HG03097 (cell line): Measurements from ENCODE around the gene PCDHB12.
"Not testable (repeated sequence)": the region's sequence is repeated elsewhere in the genome, so short reads cannot be mapped to it uniquely, and the experiment has no call there.

Experiments used
- ATAC-seq: cut with Tn5 transposase; IDR thresholded peaks from one replicate; pipeline ENCODE4 v1.9.1; 2021; ENCODE audit not compliant: unreplicated experiment, low FRiP score

PCDHB12 gene

DNA sequence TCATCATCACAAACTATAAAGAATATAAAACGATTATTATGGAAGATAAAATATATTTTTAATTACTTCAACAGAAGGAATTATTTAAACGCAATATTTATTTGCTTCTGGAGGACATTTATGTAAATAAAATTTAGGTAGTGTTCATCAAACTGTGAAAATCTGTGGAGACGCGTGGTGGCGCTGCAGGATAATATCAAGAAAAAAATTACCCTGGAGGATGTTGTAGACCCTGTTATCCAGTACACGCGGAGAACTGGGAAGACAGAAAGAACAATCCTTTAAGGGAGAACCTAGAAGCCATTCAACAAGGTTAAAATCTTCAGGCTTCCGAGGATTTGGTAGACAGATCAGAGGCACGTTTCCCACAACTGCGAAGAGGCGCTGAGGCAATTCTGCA is at the start of gene PCDHB12:
Gene PCDHB12 (plus strand): TSS at position 242 of the 400 bp plus-strand sequence. CDS start 189 bp downstream, outside the sequence.
- no peak for ATAC-seq

DNA sequence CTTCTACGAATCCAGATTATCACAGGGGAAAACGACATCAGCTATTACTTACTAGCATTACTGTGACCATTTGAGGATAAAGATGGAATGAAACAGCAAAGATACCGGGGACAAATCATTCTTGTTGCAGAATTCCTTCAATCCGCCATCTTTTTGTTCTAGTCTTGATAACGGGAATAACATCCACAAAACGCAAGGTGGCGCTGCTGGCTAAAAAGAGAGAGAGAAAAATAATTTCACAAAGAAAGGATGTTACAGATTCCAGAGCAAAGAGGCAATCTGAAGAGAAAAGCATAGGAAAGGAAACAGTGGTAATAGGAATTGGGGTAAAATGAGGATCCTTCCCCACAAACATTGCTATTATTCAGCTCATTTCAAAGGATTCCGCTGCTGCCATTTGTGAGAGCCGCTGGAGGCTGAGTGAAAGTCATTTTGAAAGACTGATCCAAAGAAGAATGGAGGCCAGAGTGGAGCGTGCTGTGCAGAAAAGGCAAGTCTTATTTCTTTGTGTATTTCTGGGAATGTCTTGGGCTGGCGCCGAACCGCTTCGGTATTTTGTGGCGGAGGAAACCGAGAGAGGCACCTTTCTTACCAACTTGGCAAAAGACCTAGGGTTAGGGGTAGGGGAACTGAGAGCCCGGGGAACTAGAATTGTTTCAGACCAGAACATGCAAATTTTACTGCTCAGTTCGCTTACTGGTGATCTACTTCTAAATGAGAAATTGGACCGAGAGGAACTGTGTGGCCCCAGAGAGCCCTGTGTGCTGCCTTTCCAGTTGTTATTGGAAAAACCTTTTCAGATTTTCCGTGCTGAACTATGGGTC is 35.9 kb upstream of the PCDHB12 start, which contains the start of gene PCDHB7:
Gene PCDHB7 (plus strand): TSS at position 264 of the 824 bp plus-strand sequence. CDS start 192 bp downstream, at position 456.
- no peak for ATAC-seq

DNA sequence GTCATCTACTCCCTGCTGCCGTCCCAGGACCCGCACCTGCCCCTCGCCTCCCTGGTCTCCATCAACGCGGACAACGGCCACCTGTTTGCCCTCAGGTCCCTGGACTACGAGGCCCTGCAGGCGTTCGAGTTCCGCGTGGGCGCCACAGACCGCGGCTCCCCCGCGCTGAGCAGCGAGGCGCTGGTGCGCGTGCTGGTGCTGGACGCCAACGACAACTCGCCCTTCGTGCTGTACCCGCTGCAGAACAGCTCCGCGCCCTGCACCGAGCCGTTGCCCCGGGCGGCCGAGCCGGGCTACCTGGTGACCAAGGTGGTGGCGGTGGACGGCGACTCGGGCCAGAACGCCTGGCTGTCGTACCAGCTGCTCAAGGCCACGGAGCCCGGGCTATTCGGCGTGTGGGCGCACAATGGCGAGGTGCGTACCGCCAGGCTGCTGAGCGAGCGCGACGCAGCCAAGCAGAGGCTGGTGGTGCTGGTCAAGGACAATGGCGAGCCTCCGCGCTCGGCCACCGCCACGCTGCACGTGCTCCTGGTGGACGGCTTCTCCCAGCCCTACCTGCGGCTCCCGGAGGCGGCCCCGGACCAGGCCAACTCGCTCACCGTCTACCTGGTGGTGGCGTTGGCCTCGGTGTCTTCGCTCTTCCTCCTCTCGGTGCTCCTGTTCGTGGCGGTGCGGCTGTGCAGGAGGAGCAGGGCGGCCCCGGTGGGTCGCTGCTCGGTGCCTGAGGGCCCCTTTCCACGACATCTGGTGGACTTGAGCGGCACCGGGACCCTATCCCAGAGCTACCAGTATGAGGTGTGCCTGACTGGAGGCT is 34.0 kb upstream of the PCDHB12 start:
- ATAC-seq: not testable (repeated sequence)

DNA sequence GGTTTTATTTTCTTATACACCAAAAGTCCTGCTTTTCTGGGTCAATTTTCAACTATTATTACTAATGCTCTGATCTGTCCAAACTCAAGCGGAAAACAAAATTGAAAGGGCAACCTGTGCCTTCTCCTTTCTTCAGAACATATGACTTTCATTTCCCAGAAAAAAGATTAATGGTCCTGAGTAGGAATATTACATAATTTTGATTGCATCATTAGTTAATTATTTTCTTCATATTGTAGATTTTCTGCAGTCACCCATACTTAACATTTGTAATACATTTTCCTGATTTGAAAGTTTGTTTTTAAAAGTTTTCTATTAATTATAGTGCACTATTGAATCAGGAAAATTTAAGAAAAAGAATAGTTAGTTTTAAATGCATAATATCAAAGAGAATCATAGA is 32.6 kb upstream of the PCDHB12 start:
- ATAC-seq: no peak

DNA sequence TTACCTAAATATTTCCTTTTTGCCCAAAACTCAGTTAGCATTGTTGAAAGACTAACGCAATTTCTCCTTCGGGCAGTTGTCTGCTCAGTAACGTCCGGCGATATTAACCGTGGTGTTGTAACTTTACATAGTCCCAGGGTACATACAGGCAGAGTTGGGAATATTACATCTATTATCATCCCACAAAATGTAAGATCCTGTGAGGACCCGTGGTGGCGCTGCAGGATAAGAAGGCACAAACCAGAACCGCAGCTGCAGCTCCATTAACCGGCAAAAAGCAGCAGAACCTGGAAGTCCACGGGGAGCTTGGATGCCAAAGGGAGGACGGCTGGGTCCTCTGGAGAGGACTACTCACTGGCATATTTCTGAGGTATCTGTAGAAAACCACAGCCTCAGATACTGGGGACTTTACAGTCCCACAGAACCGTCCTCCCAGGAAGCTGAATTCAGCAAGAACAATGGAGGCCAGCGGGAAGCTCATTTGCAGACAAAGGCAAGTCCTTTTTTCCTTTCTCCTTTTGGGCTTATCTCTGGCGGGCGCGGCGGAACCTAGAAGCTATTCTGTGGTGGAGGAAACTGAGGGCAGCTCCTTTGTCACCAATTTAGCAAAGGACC is 30.8 kb upstream of the PCDHB12 start, which contains the start of gene PCDHB8:
Gene PCDHB8 (plus strand): TSS at position 214 of the 615 bp plus-strand sequence. CDS start 245 bp downstream, at position 459.
- not testable (repeated sequence) for ATAC-seq

DNA sequence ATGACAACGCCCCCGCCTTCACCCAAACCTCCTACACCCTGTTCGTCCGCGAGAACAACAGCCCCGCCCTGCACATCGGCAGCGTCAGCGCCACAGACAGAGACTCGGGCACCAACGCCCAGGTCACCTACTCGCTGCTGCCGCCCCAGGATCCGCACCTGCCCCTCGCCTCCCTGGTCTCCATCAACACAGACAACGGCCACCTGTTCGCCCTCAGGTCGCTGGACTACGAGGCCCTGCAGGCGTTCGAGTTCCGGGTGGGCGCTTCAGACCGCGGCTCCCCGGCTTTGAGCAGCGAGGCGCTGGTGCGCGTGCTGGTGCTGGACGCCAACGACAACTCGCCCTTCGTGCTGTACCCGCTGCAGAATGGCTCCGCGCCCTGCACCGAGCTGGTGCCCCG is 29.1 kb upstream of the PCDHB12 start:
- not testable (repeated sequence) for ATAC-seq

DNA sequence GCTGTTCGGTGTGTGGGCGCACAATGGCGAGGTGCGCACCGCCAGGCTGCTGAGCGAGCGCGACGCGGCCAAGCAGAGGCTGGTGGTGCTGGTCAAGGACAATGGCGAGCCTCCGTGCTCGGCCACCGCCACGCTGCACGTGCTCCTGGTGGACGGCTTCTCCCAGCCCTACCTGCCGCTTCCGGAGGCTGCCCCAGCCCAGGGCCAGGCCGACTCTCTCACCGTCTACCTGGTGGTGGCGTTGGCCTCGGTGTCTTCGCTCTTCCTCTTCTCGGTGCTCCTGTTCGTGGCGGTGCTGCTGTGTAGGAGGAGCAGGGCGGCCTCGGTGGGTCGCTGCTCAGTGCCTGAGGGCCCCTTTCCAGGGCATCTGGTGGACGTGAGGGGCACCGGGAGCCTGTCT is 28.6 kb upstream of the PCDHB12 start:
- not testable (repeated sequence) for ATAC-seq

DNA sequence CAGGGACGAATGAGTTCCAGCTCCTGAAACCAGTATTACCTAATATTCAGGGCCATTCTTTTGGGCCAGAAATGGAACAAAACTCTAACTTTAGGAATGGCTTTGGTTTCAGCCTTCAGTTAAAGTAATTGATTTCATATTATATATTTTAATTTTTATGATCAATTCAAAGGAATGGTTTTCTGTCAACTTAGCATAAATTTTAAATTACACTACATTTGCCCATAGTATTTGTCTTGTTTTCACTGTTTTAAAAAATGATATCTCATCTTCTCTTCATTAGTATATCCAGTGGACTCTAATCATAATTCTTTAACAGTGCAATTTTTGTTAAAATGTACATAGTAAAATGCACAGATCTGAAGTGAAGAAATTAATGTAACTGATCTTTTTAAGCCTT is 28.2 kb upstream of the PCDHB12 start:
- no peak for ATAC-seq

DNA sequence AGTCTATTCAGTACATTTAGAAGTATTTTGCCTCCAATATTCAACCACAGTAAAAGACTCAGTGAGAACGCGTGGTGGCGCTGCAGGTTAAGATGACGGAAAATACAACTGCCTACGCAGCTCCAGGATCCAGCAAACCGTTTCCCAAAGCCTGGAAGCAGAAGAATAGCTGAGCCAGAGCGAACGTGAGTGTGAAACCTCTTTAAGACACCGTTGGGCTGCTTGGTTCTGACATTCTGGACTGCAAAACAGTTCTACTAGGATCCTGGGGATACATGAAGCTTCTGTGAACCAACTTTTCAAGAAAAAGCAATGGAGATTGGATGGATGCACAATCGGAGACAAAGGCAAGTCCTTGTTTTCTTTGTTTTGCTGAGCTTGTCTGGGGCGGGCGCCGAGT is 26.3 kb upstream of the PCDHB12 start, which contains the start of gene PCDHB16:
Gene PCDHB16 (plus strand): TSS at position 140 of the 400 bp plus-strand sequence. CDS start 173 bp downstream, at position 313.
- no peak for ATAC-seq

DNA sequence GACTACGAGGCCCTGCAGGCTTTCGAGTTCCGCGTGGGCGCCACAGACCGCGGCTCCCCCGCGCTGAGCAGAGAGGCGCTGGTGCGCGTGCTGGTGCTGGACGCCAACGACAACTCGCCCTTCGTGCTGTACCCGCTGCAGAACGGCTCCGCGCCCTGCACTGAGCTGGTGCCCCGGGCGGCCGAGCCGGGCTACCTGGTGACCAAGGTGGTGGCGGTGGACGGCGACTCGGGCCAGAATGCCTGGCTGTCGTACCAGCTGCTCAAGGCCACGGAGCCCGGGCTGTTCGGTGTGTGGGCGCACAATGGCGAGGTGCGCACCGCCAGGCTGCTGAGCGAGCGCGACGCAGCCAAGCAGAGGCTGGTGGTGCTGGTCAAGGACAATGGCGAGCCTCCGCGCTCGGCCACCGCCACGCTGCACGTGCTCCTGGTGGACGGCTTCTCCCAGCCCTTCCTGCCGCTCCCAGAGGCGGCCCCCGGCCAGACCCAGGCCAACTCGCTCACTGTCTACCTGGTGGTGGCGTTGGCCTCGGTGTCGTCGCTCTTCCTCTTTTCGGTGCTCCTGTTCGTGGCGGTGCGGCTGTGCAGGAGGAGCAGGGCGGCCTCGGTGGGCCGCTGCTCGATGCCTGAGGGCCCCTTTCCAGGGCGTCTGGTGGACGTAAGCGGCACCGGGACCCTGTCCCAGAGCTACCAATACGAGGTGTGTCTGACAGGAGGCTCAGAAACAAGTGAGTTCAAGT is 24.2 kb upstream of the PCDHB12 start:
- ATAC-seq: not testable (repeated sequence)

DNA sequence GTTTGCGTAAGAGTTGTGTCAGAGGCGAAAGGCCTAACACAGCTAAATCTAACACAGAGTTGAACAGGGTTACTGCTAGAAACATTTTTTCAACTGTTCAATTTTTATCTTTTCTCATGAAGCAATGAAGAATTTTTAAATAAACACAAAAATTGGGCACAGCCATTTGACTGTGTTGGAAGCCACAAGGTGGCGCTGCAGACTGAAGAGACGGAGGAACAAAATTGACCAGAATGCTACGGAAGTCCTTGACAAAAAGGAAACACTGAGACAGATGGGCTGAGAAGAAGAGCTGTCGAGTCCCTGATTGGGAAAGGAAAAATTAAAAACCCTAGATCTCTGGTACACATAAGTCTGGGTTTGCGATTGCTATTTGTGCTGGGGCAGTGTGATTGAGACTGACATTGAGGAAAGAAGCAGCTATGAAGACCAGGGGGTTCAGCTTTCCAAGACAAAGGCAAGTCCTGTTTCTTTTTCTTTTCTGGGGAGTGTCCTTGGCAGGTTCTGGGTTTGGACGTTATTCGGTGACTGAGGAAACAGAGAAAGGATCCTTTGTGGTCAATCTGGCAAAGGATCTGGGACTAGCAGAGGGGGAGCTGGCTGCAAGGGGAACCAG is 21.5 kb upstream of the PCDHB12 start, which contains the start of gene PCDHB9:
Gene PCDHB9 (plus strand): TSS at position 265 of the 616 bp plus-strand sequence. CDS start 158 bp downstream, at position 423.
- no peak for ATAC-seq

DNA sequence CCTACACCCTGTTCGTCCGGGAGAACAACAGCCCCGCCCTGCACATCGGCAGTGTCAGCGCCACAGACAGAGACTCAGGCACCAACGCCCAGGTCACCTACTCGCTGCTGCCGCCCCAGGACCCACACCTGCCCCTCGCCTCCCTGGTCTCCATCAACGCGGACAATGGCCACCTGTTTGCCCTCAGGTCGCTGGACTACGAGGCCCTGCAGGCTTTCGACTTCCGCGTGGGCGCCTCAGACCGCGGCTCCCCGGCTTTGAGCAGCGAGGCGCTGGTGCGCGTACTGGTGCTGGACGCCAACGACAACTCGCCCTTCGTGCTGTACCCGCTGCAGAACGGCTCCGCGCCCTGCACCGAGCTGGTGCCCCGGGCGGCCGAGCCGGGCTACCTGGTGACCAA is 19.8 kb upstream of the PCDHB12 start:
- ATAC-seq: not testable (repeated sequence)

DNA sequence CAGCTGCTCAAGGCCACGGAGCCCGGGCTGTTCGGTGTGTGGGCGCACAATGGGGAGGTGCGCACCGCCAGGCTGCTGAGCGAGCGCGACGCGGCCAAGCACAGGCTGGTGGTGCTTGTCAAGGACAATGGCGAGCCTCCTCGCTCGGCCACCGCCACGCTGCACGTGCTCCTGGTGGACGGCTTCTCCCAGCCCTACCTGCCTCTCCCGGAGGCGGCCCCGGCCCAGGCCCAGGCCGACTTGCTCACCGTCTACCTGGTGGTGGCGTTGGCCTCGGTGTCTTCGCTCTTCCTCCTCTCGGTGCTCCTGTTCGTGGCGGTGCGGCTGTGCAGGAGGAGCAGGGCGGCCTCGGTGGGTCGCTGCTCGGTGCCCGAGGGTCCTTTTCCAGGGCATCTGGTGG is 19.4 kb upstream of the PCDHB12 start:
- not testable (repeated sequence) for ATAC-seq

DNA sequence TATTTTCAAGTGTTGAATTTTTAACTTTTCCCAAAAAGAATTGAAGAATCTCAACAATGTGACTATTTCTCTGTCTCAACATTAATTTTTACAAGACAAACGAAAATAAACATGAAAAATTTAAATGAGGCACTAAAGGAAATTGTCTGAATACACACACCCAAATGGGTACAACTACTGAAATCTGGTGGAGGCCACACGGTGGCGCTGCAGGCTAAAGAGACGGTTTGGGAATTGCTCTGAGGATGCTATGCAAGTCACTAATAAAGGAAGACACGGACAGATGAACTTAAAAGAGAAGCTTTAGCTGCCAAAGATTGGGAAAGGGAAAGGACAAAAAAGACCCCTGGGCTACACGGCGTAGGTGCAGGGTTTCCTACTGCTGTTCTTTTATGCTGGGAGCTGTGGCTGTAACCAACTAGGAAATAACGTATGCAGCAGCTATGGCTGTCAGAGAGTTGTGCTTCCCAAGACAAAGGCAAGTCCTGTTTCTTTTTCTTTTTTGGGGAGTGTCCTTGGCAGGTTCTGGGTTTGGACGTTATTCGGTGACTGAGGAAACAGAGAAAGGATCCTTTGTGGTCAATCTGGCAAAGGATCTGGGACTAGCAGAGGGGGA is 16.3 kb upstream of the PCDHB12 start, which contains the start of gene PCDHB10:
Gene PCDHB10 (plus strand): TSS at position 244 of the 616 bp plus-strand sequence. CDS start 200 bp downstream, at position 444.
- ATAC-seq: no peak

DNA sequence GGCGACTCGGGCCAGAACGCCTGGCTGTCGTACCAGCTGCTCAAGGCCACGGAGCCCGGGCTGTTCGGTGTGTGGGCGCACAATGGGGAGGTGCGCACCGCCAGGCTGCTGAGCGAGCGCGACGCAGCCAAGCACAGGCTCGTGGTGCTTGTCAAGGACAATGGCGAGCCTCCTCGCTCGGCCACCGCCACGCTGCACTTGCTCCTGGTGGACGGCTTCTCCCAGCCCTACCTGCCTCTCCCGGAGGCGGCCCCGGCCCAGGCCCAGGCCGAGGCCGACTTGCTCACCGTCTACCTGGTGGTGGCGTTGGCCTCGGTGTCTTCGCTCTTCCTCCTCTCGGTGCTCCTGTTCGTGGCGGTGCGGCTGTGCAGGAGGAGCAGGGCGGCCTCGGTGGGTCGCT is 14.2 kb upstream of the PCDHB12 start:
- ATAC-seq: not testable (repeated sequence)

DNA sequence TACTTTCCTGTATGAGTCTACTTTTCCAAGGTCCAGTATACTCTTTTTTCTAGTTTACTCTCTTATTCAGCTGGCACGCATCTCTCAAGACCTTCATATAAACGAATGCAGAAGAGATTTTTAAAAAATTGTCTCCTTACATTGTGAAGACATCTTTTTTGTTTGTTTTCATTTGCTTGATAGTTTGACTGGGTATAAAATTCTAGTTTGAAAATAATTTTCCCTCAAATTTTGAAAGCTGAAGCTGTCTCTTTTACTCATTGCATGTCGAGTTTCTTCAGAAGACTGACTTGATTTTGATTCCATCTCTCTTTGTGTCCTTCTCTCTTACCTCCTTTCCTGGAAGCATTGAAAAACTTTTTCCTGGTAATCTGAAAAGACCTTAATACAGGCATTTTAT is 12.2 kb upstream of the PCDHB12 start:
- no peak for ATAC-seq

DNA sequence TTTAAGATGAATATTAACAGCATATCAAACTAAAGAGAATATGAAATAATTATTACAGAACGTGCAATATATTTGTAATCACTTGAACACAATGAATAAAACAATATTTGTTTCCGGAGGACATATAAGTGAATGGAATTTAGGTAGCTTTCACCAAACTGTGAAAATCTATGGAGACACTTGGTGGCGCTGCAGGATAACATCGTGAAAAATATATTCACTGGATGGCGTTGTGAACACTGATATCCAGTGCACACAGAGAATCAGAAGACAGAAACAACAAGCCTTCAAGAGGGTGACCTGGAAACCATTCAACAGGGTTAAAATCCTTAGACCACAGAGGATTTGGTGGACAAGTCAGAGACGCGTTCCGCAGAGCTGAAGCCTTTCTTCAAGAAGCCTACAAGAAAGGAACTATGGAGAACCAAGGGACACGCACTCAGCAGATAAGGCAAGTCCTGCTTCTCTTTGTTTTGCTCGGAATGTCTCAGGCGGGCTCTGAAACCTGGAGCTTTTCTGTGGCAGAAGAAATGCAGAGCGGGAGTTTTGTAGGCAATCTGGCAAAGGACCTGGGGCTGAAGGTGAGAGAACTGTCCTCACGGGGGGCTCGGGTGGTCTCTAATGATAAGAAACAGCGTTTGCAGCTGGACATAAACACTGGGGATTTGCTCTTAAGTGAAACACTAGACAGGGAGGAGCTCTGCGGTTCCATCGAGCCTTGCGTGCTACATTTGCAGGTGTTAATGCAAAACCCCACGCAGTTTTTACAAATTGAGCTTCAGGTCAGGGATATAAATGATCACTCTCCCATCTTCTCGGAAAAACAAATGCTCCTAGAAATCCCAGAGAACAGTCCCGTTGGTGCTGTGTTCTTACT is 8.9 kb upstream of the PCDHB12 start, which contains the start of gene PCDHB11:
Gene PCDHB11 (plus strand): TSS at position 269 of the 877 bp plus-strand sequence. CDS start 148 bp downstream, at position 417.
- no peak for ATAC-seq

DNA sequence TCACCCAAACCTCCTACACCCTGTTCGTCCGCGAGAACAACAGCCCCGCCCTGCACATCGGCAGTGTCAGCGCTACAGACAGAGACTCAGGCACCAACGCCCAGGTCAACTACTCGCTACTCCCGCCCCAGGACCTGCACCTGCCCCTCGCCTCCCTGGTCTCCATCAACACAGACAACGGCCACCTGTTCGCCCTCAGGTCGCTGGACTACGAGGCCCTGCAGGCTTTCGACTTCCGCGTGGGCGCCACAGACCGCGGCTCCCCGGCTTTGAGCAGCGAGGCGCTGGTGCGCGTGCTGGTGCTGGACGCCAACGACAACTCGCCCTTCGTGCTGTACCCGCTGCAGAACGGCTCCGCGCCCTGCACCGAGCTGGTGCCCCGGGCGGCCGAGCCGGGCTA is 7.4 kb upstream of the PCDHB12 start:
- ATAC-seq: not testable (repeated sequence)
